Suprapubic skin (tissue), 4 donors: ENCODE measurements around the gene BNC2.

Experiments
- EP300 ChIP-seq: sonication (generic); formaldehyde crosslinking; IDR thresholded peaks from one replicate; pipeline ENCODE4 v1.6.1; 2017; ENCODE audit warnings: antibody characterized with exemption
- POLR2A ChIP-seq, 2 donors: fragments of 450-650 bp; IDR thresholded peaks; one replicate each; pipeline ENCODE4 v1.6.1; 2017; ENCODE audit warnings: antibody characterized with exemption in 2 of 2, mild to moderate bottlenecking in 2 of 2, moderate library complexity in 2 of 2
- POLR2AphosphoS5 ChIP-seq, 3 donors: sonication (generic); formaldehyde crosslinking; IDR thresholded peaks; one replicate each; pipeline ENCODE4 v1.6.1; 2017; ENCODE audit warnings: antibody characterized with exemption in 3 of 3
- TF ChIP-seq, protein P1 (sequence below), 2 donors: fragments of 200-600 bp in 1 of 2; fragments of 450-650 bp in 1 of 2; sonication (generic) in 1 of 2; IDR thresholded peaks; one replicate each; pipeline ENCODE4 v1.5.1; 2016 to 2019; ENCODE audit warnings: antibody characterized with exemption in 2 of 2, mild to moderate bottlenecking in 1 of 2, moderate library complexity in 1 of 2

DNA sequence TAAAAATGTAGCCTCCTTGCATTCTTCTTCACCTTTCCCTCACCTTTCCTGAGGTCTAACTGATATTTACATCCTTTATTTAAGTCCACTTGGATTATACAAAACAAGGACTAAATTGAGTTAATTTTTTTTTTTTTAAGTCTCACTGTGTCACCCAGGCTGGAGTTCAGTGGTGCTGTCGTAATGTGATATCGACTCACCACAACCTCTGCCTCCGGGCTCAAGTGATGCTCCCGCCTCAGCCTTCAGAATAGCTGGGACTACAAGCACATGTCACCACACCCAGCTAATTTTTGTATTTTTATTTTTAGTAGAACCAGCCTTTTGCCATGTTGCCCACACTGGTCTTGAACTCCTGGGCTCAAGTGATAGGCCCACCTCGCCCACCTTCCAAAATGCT, 195.3 kb downstream of the BNC2 start:
- TF ChIP-seq EP300 (no peak), POLR2A (IDR thresholded peaks at IDR 0.05) (no peak), POLR2AphosphoS5 (IDR thresholded peaks at IDR 0.05) (no peak)
- TF ChIP-seq, protein P1, sequence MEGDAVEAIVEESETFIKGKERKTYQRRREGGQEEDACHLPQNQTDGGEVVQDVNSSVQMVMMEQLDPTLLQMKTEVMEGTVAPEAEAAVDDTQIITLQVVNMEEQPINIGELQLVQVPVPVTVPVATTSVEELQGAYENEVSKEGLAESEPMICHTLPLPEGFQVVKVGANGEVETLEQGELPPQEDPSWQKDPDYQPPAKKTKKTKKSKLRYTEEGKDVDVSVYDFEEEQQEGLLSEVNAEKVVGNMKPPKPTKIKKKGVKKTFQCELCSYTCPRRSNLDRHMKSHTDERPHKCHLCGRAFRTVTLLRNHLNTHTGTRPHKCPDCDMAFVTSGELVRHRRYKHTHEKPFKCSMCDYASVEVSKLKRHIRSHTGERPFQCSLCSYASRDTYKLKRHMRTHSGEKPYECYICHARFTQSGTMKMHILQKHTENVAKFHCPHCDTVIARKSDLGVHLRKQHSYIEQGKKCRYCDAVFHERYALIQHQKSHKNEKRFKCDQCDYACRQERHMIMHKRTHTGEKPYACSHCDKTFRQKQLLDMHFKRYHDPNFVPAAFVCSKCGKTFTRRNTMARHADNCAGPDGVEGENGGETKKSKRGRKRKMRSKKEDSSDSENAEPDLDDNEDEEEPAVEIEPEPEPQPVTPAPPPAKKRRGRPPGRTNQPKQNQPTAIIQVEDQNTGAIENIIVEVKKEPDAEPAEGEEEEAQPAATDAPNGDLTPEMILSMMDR (IDR thresholded peaks at IDR 0.05) = no peak
